Stimulated activated CD4-positive, alpha-beta T cell treated with anti-CD3 and anti-CD28 coated beads, Interleukin-2, amount 100 ng/mL, for 4 hours (primary cell): ENCODE results near the gene MESP2.

Experiments
- DNase-seq: peaks from one replicate; pipeline ENCODE4 v3.0.0-alpha.2; 2020; ENCODE audit warnings: low read depth

Gene MESP2

GRCh38 chr15:89802231-89802928, 26.2 kb downstream of the MESP2 start:
- DNase-seq: no peak

DNA sequence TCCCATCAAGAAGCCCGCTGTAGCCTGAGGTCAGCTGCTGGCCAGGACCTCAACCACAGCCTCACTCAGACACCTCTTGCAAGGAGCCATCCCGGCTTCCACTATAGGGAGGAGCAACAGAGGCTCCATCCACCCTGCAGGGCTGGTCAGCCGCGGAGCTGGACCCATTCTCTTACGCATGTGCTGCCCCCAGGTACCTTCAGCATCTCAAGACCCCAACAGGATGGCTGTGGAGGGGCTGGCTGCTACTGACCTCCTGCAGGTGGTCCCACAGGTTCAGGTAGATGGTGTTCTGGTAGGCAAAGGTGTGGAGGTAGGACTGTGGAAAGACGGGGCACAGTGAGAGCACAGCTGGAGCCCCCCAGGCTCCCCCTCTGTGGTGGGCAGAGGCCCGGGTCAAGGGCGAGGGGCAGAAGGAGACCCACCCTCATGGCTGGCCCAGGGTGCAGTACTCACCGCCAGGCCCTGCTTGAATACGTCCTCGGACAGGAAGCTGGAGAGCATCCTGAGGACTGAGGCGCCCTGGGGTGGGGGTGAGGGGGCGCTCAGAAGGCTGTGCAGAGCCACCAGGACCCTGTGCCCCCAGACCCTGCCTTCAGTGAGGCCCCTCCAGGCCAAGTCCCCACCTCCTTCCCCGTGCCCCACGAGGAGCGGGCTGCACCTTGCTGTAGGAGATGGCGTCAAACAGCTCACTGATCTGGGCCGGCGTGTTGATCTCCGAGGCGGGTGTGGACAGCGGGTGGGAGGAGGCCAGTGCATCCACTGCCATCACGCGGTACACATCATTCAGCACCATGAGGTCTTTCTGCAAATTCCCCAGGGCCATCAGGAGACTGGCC, 27.1 kb downstream of the MESP2 start:
- no peak for DNase-seq

GRCh38 chr15:89803941-89804800, 28.0 kb downstream of the MESP2 start:
- no peak for DNase-seq

DNA sequence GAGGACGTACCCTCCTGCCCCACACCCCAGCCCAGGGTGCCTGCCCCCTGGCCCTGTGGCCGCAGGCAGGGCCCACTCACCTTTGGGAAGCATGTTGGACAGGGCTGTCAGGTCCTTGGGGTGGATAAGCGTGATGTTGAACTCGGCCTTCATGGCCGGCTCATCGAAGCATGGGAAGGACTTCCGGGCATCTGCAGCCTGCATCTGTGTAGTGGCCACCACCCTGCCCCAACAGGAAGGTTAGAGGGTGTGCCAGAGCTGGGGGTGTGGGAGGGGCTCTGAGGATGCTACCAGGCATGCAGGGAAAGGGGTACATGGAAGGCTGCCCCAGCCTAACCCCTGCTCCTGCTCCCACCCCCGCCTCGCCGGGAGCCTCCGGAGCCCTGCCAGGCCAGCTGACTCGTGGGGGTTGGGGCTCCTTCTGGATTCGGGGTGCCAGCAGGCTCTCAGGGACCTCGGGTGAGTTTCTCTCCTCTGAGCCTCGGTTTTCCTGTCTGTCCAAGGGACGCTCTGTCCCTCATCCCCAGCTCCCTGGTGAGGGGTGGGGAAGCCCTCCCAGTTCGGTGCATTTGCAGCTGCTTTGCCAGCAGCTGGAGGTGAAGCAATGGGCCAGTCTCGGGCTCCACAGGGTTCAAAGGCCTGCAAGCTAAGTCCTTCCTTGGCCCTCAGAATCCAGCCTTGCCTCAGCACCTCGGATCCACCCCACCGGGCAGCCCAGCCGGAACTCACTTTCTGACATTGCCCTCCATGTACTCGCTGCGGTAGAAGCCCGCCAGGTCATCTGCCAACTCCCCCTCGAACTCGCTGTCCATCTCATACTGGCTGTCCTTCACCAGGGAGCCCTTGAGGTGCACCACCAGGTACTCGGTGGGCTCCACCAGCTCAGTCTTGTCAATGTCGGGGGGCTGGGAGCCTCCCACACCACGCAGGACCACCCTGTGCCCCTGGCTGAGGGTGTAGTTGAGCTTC, 29.4 kb downstream of the MESP2 start:
- DNase-seq: no peak

DNA sequence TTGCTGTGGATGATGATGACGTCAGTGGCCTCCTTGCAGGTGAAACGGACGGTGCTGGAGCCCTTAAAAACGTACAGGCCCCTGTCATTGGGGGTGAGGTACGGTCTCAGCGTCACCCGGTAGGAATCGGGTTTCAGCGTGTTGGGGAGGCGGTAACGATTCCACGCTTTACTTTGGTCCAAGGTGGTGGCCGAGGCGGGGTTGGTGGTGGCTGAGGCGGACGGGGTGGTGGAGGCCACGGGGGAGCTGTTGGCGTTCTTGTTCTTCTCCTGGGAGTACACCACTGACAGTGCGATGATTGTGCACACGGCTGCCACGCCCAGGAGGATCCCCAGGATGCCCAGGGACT, 30.1 kb downstream of the MESP2 start:
- DNase-seq: no peak

DNA sequence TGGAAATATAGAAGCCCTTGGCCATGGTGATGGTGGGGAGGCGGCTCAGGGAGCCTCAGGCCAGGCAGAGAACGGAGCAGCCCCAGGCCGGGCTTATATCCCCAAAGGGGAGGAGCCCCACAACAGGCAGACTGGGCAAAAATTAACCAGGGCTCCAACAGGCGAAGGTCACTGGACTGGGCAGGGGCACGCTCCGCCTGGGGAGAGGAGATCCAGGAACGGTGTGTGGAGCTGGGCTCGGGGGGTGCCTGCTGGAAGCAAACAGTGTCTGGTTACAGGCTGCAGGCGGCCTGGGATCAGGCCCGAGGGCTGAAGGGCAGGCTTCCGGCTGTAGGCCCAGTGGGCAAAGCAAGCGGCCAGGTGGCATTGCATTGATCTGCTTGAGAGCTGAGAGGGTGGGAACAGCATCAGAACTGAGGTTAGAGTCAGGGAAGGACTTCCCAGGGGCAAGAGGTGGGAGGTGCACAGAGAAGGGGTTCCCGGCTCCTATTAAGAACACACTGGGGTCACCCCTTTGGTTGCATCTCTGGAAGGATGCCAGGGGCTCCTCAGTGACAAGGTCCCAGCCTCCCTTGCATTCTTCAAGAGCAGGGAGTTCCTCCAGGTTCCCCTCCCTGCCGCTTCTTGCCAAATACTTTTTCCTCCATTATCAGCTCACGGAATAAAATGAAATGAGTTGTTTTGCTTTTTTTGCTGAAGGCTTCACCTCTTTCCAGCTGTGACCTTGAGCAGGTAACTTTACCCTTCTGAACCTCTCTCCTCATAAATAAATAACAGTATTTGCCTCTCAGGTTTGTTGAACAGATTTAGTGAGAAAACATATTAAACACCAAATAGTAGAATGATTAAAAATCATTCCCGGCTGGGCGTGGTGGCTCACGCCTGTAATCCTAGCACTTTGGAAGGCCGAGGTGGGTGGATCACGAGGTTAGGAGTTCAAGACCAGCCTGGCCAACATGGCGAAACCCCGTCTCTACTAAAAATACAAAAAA, 30.7 kb downstream of the MESP2 start:
- DNase-seq: no peak

DNA sequence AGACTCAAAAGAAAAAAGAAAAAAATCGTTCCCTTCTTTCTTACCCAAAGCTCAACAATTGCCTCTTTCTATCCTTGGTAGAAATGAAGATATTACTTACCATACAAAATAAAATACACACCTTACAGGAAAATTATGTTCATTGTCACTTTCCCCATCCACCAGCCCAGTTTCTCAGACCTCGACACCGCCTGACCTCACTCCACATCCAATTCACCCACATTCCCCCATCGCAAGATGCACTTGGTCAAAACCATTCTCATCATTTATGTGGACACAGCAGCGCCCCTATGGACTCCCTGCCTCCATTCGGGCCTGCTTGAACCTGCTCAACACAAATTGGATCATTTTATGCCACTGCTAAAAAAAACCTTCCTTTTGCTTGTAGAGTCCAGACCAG, 31.6 kb downstream of the MESP2 start:
- no peak for DNase-seq

- DNase-seq: no peak
Measured at GRCh38 chr15:89808160-89808870, 32.2 kb downstream of the MESP2 start.

GRCh38 chr15:89809093-89809786, 33.1 kb downstream of the MESP2 start:
- no peak for DNase-seq

DNA sequence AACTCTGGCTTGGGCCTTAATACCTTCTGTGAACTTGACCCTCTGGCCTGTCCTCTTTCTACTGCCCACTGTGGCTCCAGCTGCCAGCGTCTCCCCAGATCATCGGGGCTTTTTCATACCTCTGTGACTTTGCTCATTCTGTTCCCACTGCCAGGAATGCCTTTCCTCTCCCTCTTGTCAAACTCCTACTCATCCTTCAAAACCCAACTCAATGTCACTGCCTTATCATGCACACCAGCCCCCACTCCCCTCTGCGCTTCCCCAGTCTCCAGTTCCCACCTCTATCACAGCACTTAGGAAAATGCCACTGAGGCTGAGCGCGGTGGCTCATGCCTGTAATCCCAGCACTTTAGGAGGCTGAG, 33.6 kb downstream of the MESP2 start:
- DNase-seq: no peak

GRCh38 chr15:89810837-89811236, 34.7 kb downstream of the MESP2 start:
- DNase-seq: no peak

- DNase-seq: no peak
Measured at GRCh38 chr15:89812011-89812846, 36.1 kb downstream of the MESP2 start.

GRCh38 chr15:89812847-89813320, 36.8 kb downstream of the MESP2 start:
- no peak for DNase-seq

DNA sequence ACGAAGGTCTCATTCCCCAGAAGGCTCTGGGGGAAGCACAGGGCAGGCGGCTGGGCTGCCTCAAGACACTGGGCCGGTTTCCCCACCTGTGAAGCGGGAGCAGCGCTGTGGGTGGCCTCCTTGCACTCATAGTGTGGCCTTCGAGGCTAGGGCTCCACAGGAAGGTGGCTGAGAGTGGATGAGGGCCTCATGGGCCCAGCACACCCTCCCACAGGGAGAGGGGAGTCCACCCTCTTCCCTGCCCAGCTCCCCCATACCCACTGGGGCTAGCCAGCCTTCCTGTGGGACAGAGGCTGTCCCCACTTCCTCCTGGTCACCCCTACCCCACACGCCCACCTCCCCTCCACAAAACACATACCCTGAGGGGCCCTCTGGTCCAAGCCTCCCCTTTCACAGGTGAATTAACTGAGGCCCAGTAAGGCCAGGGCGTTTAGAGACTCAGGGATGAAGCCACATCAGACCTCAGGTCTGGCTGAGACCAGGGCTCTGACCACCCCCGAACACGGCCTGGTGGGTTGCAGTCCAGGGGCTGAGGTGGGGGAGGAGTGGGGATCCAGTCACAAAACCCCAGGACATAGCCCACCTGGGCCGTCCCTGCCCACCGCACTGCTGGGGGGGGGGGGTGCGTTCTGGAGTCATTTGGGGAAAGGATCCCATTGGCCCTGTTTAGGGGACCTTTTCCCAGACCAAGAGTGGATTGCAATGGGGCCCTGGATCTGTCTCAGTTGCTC, 37.4 kb downstream of the MESP2 start:
- no peak for DNase-seq

DNA sequence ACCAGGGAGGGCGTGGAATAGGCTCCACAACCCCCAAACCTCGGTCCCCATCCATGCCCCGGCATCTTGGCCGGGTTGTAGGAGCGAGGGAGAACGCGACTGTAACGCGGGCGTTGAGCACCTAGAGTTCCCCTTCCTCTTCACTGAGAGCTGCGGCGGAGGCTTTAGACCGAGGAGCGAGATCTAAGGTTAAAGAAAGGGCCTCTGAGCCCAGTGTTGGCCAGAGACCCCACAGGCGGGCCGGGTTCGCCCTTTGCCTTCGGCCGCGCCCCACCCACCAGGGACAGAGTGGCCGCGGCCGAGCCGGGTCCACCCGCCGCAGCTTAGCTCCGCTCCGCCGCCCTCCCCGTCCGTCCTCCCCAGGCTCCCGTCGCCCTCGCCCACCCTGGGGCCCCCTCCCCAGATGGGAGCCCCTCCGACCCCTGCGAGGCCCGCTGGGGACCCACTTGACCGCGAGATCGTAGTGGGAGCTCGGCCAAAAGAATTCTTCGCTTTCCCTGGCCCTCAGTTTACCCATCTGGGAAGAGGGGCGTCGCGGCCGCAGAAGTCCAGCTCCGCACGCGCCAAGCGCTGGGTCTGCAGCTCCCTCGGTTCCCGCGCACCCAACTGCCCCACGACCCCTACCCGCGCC, 38.1 kb downstream of the MESP2 start:
- no peak for DNase-seq

DNA sequence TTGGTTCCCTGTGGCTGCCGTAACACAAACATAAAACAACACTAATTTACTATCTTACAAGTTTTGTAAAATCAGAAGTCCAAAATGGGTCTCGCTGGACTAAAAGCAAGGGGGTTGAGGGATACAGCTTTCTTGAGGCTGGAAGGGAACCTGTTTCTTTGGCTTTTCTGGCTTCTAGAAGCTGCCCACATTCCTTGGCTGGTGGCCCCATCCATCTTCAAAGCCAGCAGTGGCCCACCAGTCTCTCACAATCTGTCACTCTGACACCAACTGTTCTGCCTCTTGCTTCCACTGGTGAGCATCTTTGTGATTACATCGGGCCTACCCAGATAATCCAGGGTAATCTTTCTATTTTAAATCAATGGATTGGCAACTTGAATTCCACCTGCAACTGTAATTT, 39.6 kb downstream of the MESP2 start:
- DNase-seq: no peak
